OCI-LY7 (cell line): ENCODE results near the gene CD164. TPM values are rescaled to one million over a fixed set of nuclear protein-coding genes. Genes with fewer than 3 reads are reported as not detected.
"Not testable (repeated sequence)": the region's sequence is repeated elsewhere in the genome, so short reads cannot be mapped to it uniquely, and the experiment has no call there.

Experiments used
- BruUV-seq: library from RNA; stranded (reverse); fragments of 400-500 nt; replicated peaks from 2 replicates; lab custom pipeline; 2021; lab: Mats Ljungman, UMichigan
- CTCF ChIA-PET: fragments of 300-600 bp; sonication (Branson Sonifier 250); formaldehyde crosslinking; loops from one replicate; lab custom pipeline; 2022; ENCODE audit warnings: antibody characterized with exemption; ENCODE audit not compliant: unreplicated experiment; lab: Charles Lee
- POLR2A ChIA-PET: fragments of 300-600 bp; sonication (Branson Sonifier 250); formaldehyde crosslinking; loops from one replicate; lab custom pipeline; 2022; ENCODE audit warnings: antibody characterized with exemption; lab: Charles Lee
- DNase-seq: peaks from one replicate; pipeline ENCODE4 v3.0.0-alpha.2; 2015; ENCODE audit warnings: low spot score
- H2AFZ ChIP-seq: fragments of 200-600 bp; sonication (generic), shearing (Covaris generic); 2 replicates; pipeline ENCODE4 v1.6.1; 2014; ENCODE audit warnings: mild to moderate bottlenecking, antibody characterized with exemption, low read length, moderate library complexity
- H3K27ac ChIP-seq: fragments of 200-600 bp; sonication (generic); 2 replicates; pipeline ENCODE4 v1.5.1; 2014; ENCODE audit warnings: mixed run types, low read depth, mild to moderate bottlenecking, moderate library complexity, low read length, inconsistent platforms; ENCODE audit not compliant: poor library complexity, severe bottlenecking
- H3K36me3 ChIP-seq: fragments of 200-600 bp; sonication (generic); 2 replicates; pipeline ENCODE4 v1.6.1; 2014; ENCODE audit warnings: mild to moderate bottlenecking, antibody characterized with exemption, low read length, moderate library complexity, mixed read lengths; ENCODE audit not compliant: insufficient read depth
- H3K4me1 ChIP-seq: fragments of 200-600 bp; sonication (generic); 2 replicates; pipeline ENCODE4 v1.5.1; 2014; ENCODE audit warnings: mild to moderate bottlenecking, low read length; ENCODE audit not compliant: insufficient read depth, poor library complexity, severe bottlenecking
- H3K4me2 ChIP-seq: fragments of 200-600 bp; sonication (generic); 2 replicates; pipeline ENCODE4 v1.6.1; 2014; ENCODE audit warnings: mild to moderate bottlenecking, low read length
- H3K4me3 ChIP-seq: fragments of 200-600 bp; sonication (generic); 2 replicates; pipeline ENCODE4 v1.5.1; 2014; ENCODE audit warnings: mild to moderate bottlenecking, low read depth, low read length; ENCODE audit not compliant: poor library complexity, severe bottlenecking
- H3K79me2 ChIP-seq: fragments of 200-600 bp; sonication (generic); 2 replicates; pipeline ENCODE4 v1.6.1; 2016; ENCODE audit warnings: low read depth, mild to moderate bottlenecking, low read length, moderate library complexity, mixed read lengths; ENCODE audit not compliant: insufficient read depth
- H3K9me2 ChIP-seq: fragments of 200-600 bp; sonication (generic); 2 replicates; pipeline ENCODE4 v1.6.1; 2016; ENCODE audit warnings: mild to moderate bottlenecking, low read length, mixed read lengths; ENCODE audit not compliant: insufficient read depth
- H3K9me3 ChIP-seq: fragments of 200-600 bp; sonication (generic); 2 replicates; pipeline ENCODE4 v1.6.1; 2014; ENCODE audit warnings: mild to moderate bottlenecking, mixed run types, low read length, mixed read lengths
- H4K20me1 ChIP-seq: fragments of 200-600 bp; sonication (generic); 2 replicates; pipeline ENCODE4 v1.6.1; 2014; ENCODE audit warnings: mild to moderate bottlenecking, antibody characterized with exemption, low read length, moderate library complexity, mixed read lengths; ENCODE audit not compliant: insufficient read depth
- EZH2phosphoT487 ChIP-seq: fragments of 200-600 bp; sonication (generic); IDR thresholded peaks from 2 replicates; pipeline ENCODE4 v1.6.1; 2018; ENCODE audit warnings: low read depth, borderline replicate concordance, mild to moderate bottlenecking, mixed run types, antibody characterized with exemption, low read length, moderate library complexity, mixed read lengths
- intact Hi-C: fragments of 100-400 bp; cut with micrococcal nuclease; formaldehyde crosslinking; loops from one replicate; pipeline ENCODE4 v1.10.0; 2022; ENCODE audit not compliant: unreplicated experiment
- total RNA-seq, 2 experiments: library from RNA; depleted of rRNA in 1 of 2; stranded (reverse); fragments of >200 nt in 1 of 2; shearing (Covaris generic) in 1 of 2; gene quantifications; 2 replicates each; pipeline ENCODE4 v1.2.3, GENCODE V29; 2014 to 2022
- TF ChIP-seq, protein P1 (sequence below): fragments of 200-600 bp; sonication (generic); conservative IDR thresholded peaks from 2 replicates; pipeline ENCODE4 v1.5.1; 2014; ENCODE audit warnings: mild to moderate bottlenecking, antibody characterized with exemption, low read length, moderate library complexity, mixed read lengths

Gene CD164
- total RNA-seq, 2 experiments from 2014 or later = 48.7 to 107 TPM

DNA sequence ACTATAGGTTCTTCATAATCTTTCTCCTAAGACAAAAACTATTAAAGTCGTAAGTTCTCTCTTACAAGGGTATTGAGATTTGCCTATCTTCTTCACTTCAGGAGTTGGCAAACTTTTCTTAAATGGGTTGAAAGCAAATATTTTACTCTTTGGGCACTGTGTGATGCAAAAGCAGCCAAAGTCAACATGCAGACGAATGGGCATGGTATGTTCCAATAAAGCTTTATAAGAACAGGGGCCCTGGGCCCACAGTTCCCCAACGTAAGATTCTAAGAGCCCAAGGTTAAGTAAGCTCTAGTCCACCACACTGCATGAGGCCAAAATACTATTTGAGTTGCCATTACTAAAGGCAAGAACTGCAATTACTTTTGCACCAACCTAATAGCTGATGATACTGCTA is 11.5 kb downstream of the CD164 start:
- no peak overlapping the region for H3K4me3 ChIP-seq
- DNase-seq = no peak
- H3K79me2 ChIP-seq = no peaks in the 10 kb centered on the region; the same call in 1 of the 2 replicates
- H3K9me3 ChIP-seq = no peaks in the 10 kb centered on the region
- H3K4me1 ChIP-seq = no peaks in the 10 kb centered on the region
- BruUV-seq = no TSS peak
- intact Hi-C loops = no loop called here
- POLR2A ChIA-PET = interaction anchor here (0.7 to 1.3 kb wide), 2 partner anchors 14 to 15 kb away, joined by 3 to 5 read pairs; no protein-coding TSS in a partner anchor
- H3K9me2 ChIP-seq = no peaks in the 10 kb centered on the region
- CTCF ChIA-PET = no interaction called here
- H2AFZ ChIP-seq = no peak overlapping the region
- no peak overlapping the region for H3K27ac ChIP-seq
- TF ChIP-seq, protein P1, sequence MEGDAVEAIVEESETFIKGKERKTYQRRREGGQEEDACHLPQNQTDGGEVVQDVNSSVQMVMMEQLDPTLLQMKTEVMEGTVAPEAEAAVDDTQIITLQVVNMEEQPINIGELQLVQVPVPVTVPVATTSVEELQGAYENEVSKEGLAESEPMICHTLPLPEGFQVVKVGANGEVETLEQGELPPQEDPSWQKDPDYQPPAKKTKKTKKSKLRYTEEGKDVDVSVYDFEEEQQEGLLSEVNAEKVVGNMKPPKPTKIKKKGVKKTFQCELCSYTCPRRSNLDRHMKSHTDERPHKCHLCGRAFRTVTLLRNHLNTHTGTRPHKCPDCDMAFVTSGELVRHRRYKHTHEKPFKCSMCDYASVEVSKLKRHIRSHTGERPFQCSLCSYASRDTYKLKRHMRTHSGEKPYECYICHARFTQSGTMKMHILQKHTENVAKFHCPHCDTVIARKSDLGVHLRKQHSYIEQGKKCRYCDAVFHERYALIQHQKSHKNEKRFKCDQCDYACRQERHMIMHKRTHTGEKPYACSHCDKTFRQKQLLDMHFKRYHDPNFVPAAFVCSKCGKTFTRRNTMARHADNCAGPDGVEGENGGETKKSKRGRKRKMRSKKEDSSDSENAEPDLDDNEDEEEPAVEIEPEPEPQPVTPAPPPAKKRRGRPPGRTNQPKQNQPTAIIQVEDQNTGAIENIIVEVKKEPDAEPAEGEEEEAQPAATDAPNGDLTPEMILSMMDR = no peak
- no peak for TF ChIP-seq EZH2phosphoT487
- peaks cover 9% of the 10 kb centered on the region; the same call in 1 of the 2 replicates for H4K20me1 ChIP-seq
- H3K36me3 ChIP-seq = peaks cover 97% of the 10 kb centered on the region
- no peak overlapping the region for H3K4me2 ChIP-seq

DNA sequence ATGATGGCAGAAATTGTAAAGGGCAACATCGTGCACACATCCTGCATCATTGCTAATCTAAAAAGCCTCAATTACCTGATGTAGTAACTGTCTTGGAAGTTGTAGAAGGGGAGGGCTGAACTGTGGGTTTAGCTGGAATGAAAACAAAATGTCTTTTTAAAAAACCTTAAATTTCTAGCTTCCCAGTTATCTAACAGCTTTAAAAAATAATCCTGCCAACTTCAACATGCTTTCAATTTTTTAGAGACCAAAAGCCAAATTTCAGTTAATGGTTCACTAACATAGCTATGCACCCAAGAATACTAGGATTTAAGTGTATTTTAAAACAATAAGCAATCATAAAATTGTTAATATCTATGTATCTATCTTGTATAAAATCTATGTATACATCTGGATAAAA is 11.9 kb downstream of the CD164 start:
- intact Hi-C loops = no loop called here
- no peaks in the 10 kb centered on the region for H3K79me2 ChIP-seq
- POLR2A ChIA-PET = interaction anchor here (0.7 to 1.3 kb wide), 2 partner anchors 15 kb away, joined by 3 to 5 read pairs; no protein-coding TSS in a partner anchor

DNA sequence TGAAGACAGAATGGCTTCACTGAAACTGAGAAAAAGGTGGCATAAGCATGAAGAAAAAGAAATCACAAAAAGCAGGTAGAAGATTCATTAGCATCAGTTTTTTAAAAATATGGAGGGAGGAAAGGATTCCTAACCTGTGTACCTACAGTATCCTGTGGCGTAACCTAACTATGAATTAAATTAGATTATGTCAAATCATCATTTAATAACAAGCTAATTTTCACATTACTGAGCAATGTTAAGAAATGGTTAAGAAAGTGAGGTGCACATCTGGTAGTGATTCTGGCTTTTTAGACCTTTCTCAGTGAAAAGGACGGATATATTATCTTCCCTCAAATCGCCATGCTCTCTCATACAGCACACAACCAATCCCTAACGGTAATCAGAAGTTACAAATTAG is 12.5 kb downstream of the CD164 start:
- intact Hi-C loops = no loop called here
- Histone ChIP-seq H3K9me2 (no peaks in the 10 kb centered on the region), H3K79me2 (no peaks in the 10 kb centered on the region), H2AFZ (no peak overlapping the region), H3K36me3 (peaks cover 97% of the 10 kb centered on the region), H3K9me3 (no peaks in the 10 kb centered on the region), H4K20me1 (peaks cover 9% of the 10 kb centered on the region; the same call in 1 of the 2 replicates), H3K4me2 (no peak overlapping the region), H3K4me3 (no peak overlapping the region), H3K4me1 (no peaks in the 10 kb centered on the region), H3K27ac (no peak overlapping the region)
- no TSS peak for BruUV-seq
- no peak for DNase-seq
- CTCF ChIA-PET = no interaction called here
- POLR2A ChIA-PET = interaction anchor here (1.3 kb wide), 1 partner anchor 14 kb away, joined by 5 read pairs; no protein-coding TSS in a partner anchor
- TF ChIP-seq, protein P1 = no peak
- no peak for TF ChIP-seq EZH2phosphoT487

More for the DNA sequence above, 11.9 kb downstream of the CD164 start:
- Histone ChIP-seq H3K4me2 (no peak overlapping the region), H3K9me3 (no peaks in the 10 kb centered on the region), H2AFZ (no peak overlapping the region), H3K9me2 (no peaks in the 10 kb centered on the region), H3K4me3 (no peak overlapping the region), H4K20me1 (peaks cover 9% of the 10 kb centered on the region; the same call in 1 of the 2 replicates), H3K4me1 (no peaks in the 10 kb centered on the region), H3K27ac (no peak overlapping the region), H3K36me3 (peaks cover 97% of the 10 kb centered on the region)
- TF ChIP-seq EZH2phosphoT487 = no peak
- TF ChIP-seq, protein P1 = no peak
- DNase-seq = no peak
- CTCF ChIA-PET = no interaction called here
- BruUV-seq = no TSS peak

DNA sequence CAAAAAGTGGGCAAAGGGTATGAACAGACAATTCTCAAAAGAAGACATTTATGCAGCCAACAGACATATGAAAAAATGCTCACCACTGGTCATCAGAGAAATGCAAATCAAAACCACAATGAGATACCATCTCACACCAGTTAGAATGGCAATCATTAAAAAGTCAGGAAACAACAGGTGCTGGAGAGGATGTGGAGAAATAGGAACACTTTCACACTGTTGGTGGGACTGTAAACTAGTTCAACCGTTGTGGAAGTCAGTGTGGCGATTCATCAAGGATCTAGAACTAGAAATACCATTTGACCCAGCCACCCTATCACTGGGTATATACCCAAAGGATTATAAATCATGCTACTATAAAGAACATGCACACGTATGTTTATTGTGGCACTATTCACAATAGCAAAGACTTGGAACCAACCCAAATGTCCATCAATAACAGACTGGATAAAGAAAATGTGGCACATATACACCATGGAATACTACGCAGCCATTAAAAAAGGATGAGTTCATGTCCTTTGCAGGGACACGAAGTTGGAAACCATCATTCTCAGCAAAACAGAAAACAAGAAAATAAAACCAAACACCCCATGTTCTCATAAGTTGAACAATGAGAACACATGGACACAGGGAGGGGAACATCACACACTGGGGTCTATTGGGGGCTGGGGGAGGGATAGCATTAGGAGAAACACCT is 17.7 kb downstream of the CD164 start:
- BruUV-seq, H3K9me3 ChIP-seq, H4K20me1 ChIP-seq, H3K79me2 ChIP-seq, intact Hi-C loops, H3K9me2 ChIP-seq, H2AFZ ChIP-seq, H3K4me1 ChIP-seq, H3K27ac ChIP-seq, DNase-seq, H3K4me2 ChIP-seq, CTCF ChIA-PET, H3K4me3 ChIP-seq: not testable (repeated sequence)
- POLR2A ChIA-PET = interaction anchor here (0.6 kb wide), 1 partner anchor 12 kb away, joined by 3 read pairs; no protein-coding TSS in a partner anchor
- H3K36me3 ChIP-seq = peaks cover 98% of the 10 kb centered on the region
